HEK293T (cell line): ENCODE data around the gene PTPRD.

ENCODE experiments used
- CTCF ChIA-PET: fragments of 350-600 bp; formaldehyde crosslinking; extraction: SDS; loops from one replicate; lab custom pipeline; 2021; ENCODE audit warnings: antibody characterized with exemption, inconsistent platforms; lab: Yijun Ruan, JAX
- POLR2A ChIA-PET: fragments of 350-600 bp; formaldehyde crosslinking; extraction: SDS; loops from one replicate; lab custom pipeline; 2020; ENCODE audit warnings: antibody characterized with exemption, inconsistent platforms; lab: Yijun Ruan, JAX
- DNase-seq: peaks from one replicate; pipeline ENCODE4 v3.0.0; 2012; ENCODE audit warnings: mixed read lengths; ENCODE audit errors: extremely low spot score
- ARNT ChIP-seq: fragments of 450-650 bp; IDR thresholded peaks from 2 replicates; pipeline ENCODE4 v1.6.1; 2017; ENCODE audit warnings: mild to moderate bottlenecking
- BHLHE40 ChIP-seq: fragments of 450-650 bp; IDR thresholded peaks from 2 replicates; pipeline ENCODE4 v1.6.1; 2016; ENCODE audit warnings: mild to moderate bottlenecking, moderate library complexity, borderline replicate concordance
- CTBP1 ChIP-seq: fragments of 450-650 bp; IDR thresholded peaks from 2 replicates; pipeline ENCODE4 v1.6.1; 2016; ENCODE audit warnings: borderline replicate concordance
- ELF4 ChIP-seq: fragments of 450-650 bp; IDR thresholded peaks from 2 replicates; pipeline ENCODE4 v1.6.1; 2017; ENCODE audit warnings: antibody characterized with exemption
- FOXA1 ChIP-seq: fragments of 450-650 bp; IDR thresholded peaks from 2 replicates; pipeline ENCODE4 v1.6.1; 2016; ENCODE audit warnings: mild to moderate bottlenecking
- FOXK2 ChIP-seq: fragments of 450-650 bp; IDR thresholded peaks from 2 replicates; pipeline ENCODE4 v1.6.1; 2016; ENCODE audit warnings: mild to moderate bottlenecking
- FOXM1 ChIP-seq: fragments of 450-650 bp; IDR thresholded peaks from 2 replicates; pipeline ENCODE4 v1.6.1; 2017; ENCODE audit warnings: mild to moderate bottlenecking, borderline replicate concordance
- HDGF ChIP-seq: fragments of 450-650 bp; IDR thresholded peaks from 2 replicates; pipeline ENCODE4 v1.6.1; 2017; ENCODE audit warnings: antibody characterized with exemption, borderline replicate concordance
- L3MBTL2 ChIP-seq: fragments of 450-650 bp; conservative IDR thresholded peaks from 2 replicates; pipeline ENCODE4 v1.6.1; 2016; ENCODE audit warnings: mild to moderate bottlenecking
- LEF1 ChIP-seq: fragments of 450-650 bp; IDR thresholded peaks from 2 replicates; pipeline ENCODE4 v1.6.1; 2017; ENCODE audit warnings: mild to moderate bottlenecking, borderline replicate concordance
- NFRKB ChIP-seq: fragments of 450-650 bp; IDR thresholded peaks from 2 replicates; pipeline ENCODE4 v1.6.1; 2016; ENCODE audit warnings: mild to moderate bottlenecking, moderate library complexity
- SP1 ChIP-seq: fragments of 450-650 bp; IDR thresholded peaks from 2 replicates; pipeline ENCODE4 v1.6.1; 2017
- SUZ12 ChIP-seq: fragments of 450-650 bp; IDR thresholded peaks from 2 replicates; pipeline ENCODE4 v1.6.1; 2016; ENCODE audit warnings: mild to moderate bottlenecking
- TARDBP ChIP-seq: fragments of 450-650 bp; IDR thresholded peaks from 2 replicates; pipeline ENCODE4 v1.6.1; 2016
- ZNF384 ChIP-seq: fragments of 450-650 bp; IDR thresholded peaks from 2 replicates; pipeline ENCODE4 v1.6.1; 2016
- TF ChIP-seq, protein P1 (sequence below): fragments of 450-650 bp; IDR thresholded peaks from 2 replicates; pipeline ENCODE4 v1.6.1; 2016

Gene PTPRD

DNA sequence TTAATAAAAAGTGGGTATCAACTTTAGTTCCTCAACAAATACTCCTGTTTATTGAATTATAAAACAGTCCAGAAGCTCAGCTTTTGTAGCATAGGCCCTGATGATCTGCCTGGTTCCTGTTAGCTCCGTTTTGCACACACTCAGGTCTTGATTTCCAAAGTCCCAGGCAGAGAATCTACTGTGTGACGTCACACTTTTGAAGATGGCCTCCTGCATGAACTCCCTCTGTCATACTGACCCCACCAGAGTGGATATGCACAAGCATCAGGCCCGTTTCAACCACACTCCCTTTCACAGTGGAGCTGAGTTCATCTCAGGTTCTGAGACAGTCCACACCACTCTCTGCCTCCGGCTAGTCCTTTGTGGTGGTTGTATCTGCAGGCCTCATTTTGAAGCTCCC lies 353.1 kb downstream of the PTPRD start:
- CTCF ChIA-PET, result no interaction called here
- no peak for TF ChIP-seq ELF4
- TF ChIP-seq FOXA1, result no peak
- TF ChIP-seq TARDBP, result no peak
- TF ChIP-seq HDGF, result no peak
- TF ChIP-seq SUZ12, result no peak
- TF ChIP-seq, protein P1, sequence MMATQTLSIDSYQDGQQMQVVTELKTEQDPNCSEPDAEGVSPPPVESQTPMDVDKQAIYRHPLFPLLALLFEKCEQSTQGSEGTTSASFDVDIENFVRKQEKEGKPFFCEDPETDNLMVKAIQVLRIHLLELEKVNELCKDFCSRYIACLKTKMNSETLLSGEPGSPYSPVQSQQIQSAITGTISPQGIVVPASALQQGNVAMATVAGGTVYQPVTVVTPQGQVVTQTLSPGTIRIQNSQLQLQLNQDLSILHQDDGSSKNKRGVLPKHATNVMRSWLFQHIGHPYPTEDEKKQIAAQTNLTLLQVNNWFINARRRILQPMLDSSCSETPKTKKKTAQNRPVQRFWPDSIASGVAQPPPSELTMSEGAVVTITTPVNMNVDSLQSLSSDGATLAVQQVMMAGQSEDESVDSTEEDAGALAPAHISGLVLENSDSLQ, result no peak
- no peak for TF ChIP-seq FOXM1
- TF ChIP-seq ZNF384, result no peak
- no peak for TF ChIP-seq ARNT
- no peak for TF ChIP-seq NFRKB
- TF ChIP-seq BHLHE40, result no peak
- TF ChIP-seq L3MBTL2, result no peak
- no peak for TF ChIP-seq SP1
- TF ChIP-seq LEF1, result no peak
- no peak for TF ChIP-seq CTBP1
- TF ChIP-seq FOXK2, result no peak
- POLR2A ChIA-PET, result no interaction called here
- DNase-seq, result no peak

DNA sequence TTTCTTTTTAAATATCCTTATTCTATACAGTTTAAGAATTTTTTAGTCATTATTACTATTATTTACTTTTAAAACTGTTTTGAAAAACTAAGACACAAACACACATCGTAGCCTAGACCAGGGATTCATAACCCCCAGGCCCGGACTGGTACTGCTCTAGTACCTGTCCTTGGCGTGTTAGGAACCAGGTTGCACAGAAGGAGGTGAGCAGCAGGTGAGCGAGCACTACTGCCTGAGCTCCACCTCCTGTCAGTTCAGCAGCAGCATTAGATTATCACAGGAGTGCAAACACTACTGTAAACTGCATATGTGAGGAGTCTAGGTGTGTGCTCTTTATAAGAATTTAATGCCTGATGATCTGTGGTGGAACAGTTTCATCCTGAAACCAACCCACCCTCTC lies 357.0 kb downstream of the PTPRD start:
- TF ChIP-seq BHLHE40 (no peak), CTBP1 (no peak), HDGF (no peak), FOXM1 (no peak), LEF1 (no peak), ELF4 (no peak), FOXK2 (no peak), FOXA1 (no peak), TARDBP (no peak)
- ChIA-PET CTCF (no interaction called here), POLR2A (no interaction called here)
- DNase-seq, result no peak

DNA sequence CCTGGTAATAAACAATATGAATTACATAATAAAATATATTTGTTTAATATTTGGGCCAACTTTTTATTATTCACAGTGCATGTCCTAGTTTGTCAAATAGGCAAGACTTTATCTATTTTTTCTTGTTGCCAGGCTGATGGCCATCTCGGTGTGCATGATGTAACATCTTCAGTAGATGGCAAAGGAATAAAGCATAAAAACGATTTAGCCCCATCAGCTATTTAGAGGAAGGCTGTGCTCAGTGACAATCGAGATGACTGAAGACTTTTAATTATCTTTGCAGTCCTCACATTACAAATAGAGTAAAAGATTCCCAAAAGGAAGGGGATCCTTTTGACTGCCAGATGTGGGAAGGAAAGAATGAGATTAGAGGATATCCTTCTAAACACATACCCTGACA lies 358.5 kb downstream of the PTPRD start:
- TF ChIP-seq FOXK2 (no peak), NFRKB (no peak), ARNT (no peak)
- ChIA-PET POLR2A (no interaction called here), CTCF (no interaction called here)
- no peak for DNase-seq

DNA sequence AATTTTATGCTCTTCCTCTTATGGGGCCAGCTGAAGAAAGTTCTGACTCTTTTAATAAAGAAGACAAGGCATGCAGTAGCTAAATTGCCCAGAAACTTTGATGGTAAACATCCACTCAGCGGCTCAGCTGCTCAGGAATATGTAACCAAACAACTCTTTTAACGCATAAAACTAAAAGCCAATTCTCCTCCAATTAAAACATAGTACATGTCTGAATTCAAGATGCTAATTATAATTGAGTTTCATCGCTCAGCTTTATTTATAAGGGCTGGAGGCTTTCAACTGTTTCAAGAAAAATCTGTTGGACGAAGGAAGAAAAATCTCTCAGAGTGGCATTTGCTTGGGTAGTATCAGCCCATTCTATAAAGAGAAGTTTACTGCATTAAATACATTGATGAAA lies 359.5 kb downstream of the PTPRD start:
- no peak for DNase-seq
- ChIA-PET POLR2A (no interaction called here), CTCF (no interaction called here)
- TF ChIP-seq ARNT (no peak), BHLHE40 (no peak), FOXA1 (no peak), FOXK2 (no peak), HDGF (no peak), LEF1 (no peak), ELF4 (no peak), TARDBP (no peak)
- TF ChIP-seq, protein P1, result no peak

DNA sequence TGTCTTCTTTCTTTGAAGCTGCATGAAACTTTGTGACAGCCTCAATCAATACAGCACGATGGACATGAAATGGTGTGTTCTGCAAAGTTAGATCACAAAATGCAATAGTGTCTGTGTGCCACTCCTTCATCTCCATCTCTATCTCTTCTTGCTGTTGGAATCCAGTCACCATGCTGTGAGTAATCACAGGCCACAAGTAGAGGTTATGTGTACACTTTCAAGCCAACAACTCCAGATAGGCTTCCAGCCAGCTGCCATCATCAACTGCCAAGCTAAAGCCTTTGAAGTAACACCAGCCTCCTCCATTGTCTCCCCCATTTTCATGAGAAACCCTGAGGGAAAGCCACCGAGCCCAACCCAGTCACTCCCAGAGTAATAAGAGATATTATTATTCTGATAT lies 360.6 kb downstream of the PTPRD start:
- no peak for DNase-seq
- TF ChIP-seq FOXA1 (no peak), ELF4 (no peak), NFRKB (no peak), HDGF (no peak), CTBP1 (no peak)
- CTCF ChIA-PET, result interaction anchor here (0.6 kb wide), 1 partner anchor 225 kb away, joined by 3 read pairs; no protein-coding TSS in a partner anchor
- POLR2A ChIA-PET, result no interaction called here

DNA sequence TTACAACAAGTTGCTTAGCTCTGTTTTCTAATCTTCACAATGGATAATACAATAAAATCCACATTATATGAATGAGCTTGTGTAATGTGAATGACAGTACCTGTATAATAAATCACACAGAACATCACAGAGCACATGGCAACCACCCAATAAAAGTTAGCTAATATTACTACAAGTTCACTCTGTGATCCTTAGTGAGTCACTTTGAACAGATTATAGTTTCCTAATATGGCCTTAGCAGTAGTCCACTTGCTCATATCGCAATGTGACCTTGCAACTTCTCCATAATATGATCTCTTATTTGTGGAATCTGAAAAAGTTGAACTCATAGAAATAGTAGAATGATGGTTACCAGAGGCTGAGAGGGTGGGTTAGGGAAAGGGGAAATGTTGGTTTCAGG lies 361.3 kb downstream of the PTPRD start:
- no peak for TF ChIP-seq CTBP1
- no peak for TF ChIP-seq SP1
- DNase-seq, result no peak
- ChIA-PET CTCF (interaction anchor here (0.6 kb wide), 1 partner anchor 225 kb away, joined by 3 read pairs; no protein-coding TSS in a partner anchor), POLR2A (no interaction called here)

DNA sequence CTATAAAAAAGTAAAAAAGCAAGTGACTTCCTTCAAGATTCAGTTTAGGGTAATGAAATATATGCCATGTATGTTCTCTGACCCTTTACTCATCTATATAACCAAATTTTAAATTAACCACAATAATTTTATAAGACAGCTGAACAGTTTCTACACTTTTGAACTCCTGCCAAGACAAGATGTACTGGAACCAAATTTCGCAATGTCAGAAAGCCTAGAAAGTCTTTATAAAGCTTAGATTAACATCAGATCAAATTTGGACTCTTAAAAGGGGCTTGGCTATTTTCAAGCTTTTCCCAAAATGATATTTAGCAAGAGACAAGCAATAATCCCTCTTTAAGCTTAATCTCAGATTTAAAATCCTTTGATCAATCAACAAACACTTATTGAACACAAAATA lies 362.6 kb downstream of the PTPRD start:
- TF ChIP-seq LEF1 (no peak), ELF4 (no peak), FOXA1 (no peak), HDGF (no peak), NFRKB (no peak)
- ChIA-PET POLR2A (no interaction called here), CTCF (no interaction called here)
- no peak for DNase-seq

DNA sequence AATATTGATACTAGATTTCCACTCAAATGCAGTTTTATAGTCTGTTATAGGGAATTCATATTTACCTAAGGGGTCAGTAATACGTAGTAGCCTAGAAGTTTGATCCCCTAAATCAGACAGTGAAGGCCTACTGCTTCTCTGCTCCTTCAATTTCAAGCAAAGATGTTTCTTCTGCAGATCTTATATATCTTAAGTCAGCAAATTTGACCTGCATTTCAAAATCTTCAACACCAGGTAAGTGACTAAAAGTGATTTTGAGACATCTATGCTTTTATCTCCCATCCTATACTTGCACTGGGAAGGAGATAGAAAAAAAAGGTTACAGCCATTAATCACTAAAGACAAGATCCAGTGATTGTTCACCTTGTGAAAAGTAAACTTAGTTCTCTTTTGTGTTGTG lies 363.9 kb downstream of the PTPRD start:
- TF ChIP-seq SP1, result no peak
- TF ChIP-seq FOXK2, result no peak
- TF ChIP-seq L3MBTL2, result no peak
- no peak for TF ChIP-seq SUZ12
- TF ChIP-seq ARNT, result no peak
- TF ChIP-seq ELF4, result no peak
- no peak for TF ChIP-seq ZNF384
- no peak for TF ChIP-seq BHLHE40
- TF ChIP-seq HDGF, result no peak
- CTCF ChIA-PET, result no interaction called here
- POLR2A ChIA-PET, result no interaction called here
- DNase-seq, result no peak
